NB4 (cell line): Measurements from ENCODE around the gene MEPCE.
"Not testable (repeated sequence)": the region's sequence is repeated elsewhere in the genome, so short reads cannot be mapped to it uniquely, and the experiment has no call there.

Source experiments
- CTCF ChIP-seq: IDR thresholded peaks from one replicate; pipeline ENCODE4 v1.5.1; 2012; ENCODE audit warnings: low read depth, low read length
- MAX ChIP-seq: IDR thresholded peaks from 2 replicates; pipeline ENCODE4 v1.6.1; 2011; ENCODE audit warnings: low read depth, low read length
- MYC ChIP-seq: IDR thresholded peaks from 2 replicates; pipeline ENCODE4 v1.6.1; 2011; ENCODE audit warnings: low read depth, low read length
- POLR2A ChIP-seq: IDR thresholded peaks from 2 replicates; pipeline ENCODE4 v1.6.1; 2011; ENCODE audit warnings: mild to moderate bottlenecking; ENCODE audit not compliant: insufficient read length; ENCODE audit errors: extremely low read depth

- TF ChIP-seq CTCF, POLR2A, MAX, MYC: not testable (repeated sequence)
Observed at GRCh38 chr7:100381531-100382233, 47.9 kb upstream of the MEPCE start.
